C4-2B (cell line): ENCODE measurements around the gene SHC3.

Experiments used
- CTCF ChIP-seq: fragments of 450-650 bp; conservative IDR thresholded peaks from 2 replicates; pipeline ENCODE4 v1.5.1; 2017; ENCODE audit warnings: mild to moderate bottlenecking
- ZFX ChIP-seq: fragments of 450-650 bp; IDR thresholded peaks from 2 replicates; pipeline ENCODE4 v1.6.1; 2017

- TF ChIP-seq CTCF (no peak), ZFX (no peak)
Observed at GRCh38 chr9:89223396-89223977, 44.9 kb upstream of the SHC3 start.
